K562 (cell line): Measurements from ENCODE around the gene ATF5. TPM values are rescaled to one million over a fixed set of nuclear protein-coding genes. Genes with fewer than 3 reads are reported as not detected.
A peak's percentile ranks its signal among the peaks of the same experiment; 100 is the strongest.

Source experiments
- ATAC-seq: fragments of 200-7000 bp; cut with Tn5 transposase; 3 replicates; pipeline ENCODE4 v1.9.1; 2020; ENCODE audit warnings: moderate library complexity
- BruUV-seq: library from RNA; stranded (reverse); fragments of 400-500 nt; replicated peaks from 2 replicates; lab custom pipeline; 2021; lab: Mats Ljungman, UMichigan
- CTCF ChIA-PET: fragments of 300-600 bp; formaldehyde crosslinking; extraction: SDS; loops from one replicate; lab custom pipeline; 2021; ENCODE audit warnings: low intra/inter-chr PET ratio; lab: Yijun Ruan, JAX
- POLR2A ChIA-PET: fragments of 300-600, 350-650 bp; sonication (Branson Sonifier 250); formaldehyde crosslinking; extraction: SDS; loops from one replicate; lab custom pipeline; 2021; ENCODE audit warnings: antibody characterized with exemption, inconsistent platforms; lab: Yijun Ruan, JAX
- DNase-seq, 4 experiments: peaks; one replicate each; pipeline versions ENCODE4 v3.0.0 to v3.0.0-alpha.2; 2011 to 2018; ENCODE audit warnings: low spot score in 3 of 4, mixed read lengths in 3 of 4; ENCODE audit errors: extremely low read depth in 1 of 4
- FAIRE-seq: peaks from 2 replicates; lab custom pipeline; 2011; peaks lifted over from hg19 to GRCh38; lab: Jason Lieb, UNC
- H2AFZ ChIP-seq: 2 replicates; pipeline ENCODE4 v1.6.0; 2011; ENCODE audit warnings: low read depth, low read length, control low read depth, inconsistent platforms
- H3K27ac ChIP-seq: fragments of 200-600 bp; 3 replicates; pipeline ENCODE4 v1.8.0; 2011; ENCODE audit warnings: low read depth, mild to moderate bottlenecking, control low read depth, inconsistent platforms, low read length, moderate library complexity, mixed read lengths; ENCODE audit errors: extremely low read depth
- H3K27me3 ChIP-seq, 2 experiments: fragments of 300-600 bp in 1 of 2; 2 replicates in 1 of 2; 3 replicates in 1 of 2; pipeline versions ENCODE4 v1.6.0 to v1.8.0; 2011; ENCODE audit warnings: inconsistent platforms in 2 of 2, low read length in 2 of 2, mild to moderate bottlenecking in 1 of 2, mixed read lengths in 1 of 2, moderate library complexity in 1 of 2; ENCODE audit not compliant: control insufficient read depth in 2 of 2, insufficient read depth in 2 of 2
- H3K36me3 ChIP-seq: fragments of 300-600 bp; 3 replicates; pipeline ENCODE4 v1.8.0; 2011; ENCODE audit warnings: mild to moderate bottlenecking, low read length, inconsistent platforms; ENCODE audit not compliant: control insufficient read depth, insufficient read depth
- H3K4me1 ChIP-seq, 2 experiments: fragments of 200-600 bp in 1 of 2; replicated peaks in 1 of 2; 2 replicates in 1 of 2; 3 replicates in 1 of 2; pipeline versions ENCODE4 v1.5.1 to v1.8.0; 2011; ENCODE audit warnings: inconsistent platforms in 2 of 2, low read length in 2 of 2, mild to moderate bottlenecking in 1 of 2, mixed read lengths in 1 of 2, moderate library complexity in 1 of 2; ENCODE audit not compliant: control insufficient read depth in 2 of 2, insufficient read depth in 2 of 2
- H3K4me2 ChIP-seq: 2 replicates; pipeline ENCODE4 v1.6.1; 2011; ENCODE audit warnings: low read length, control low read depth, inconsistent platforms, mixed read lengths; ENCODE audit not compliant: insufficient read depth
- H3K4me3 ChIP-seq: fragments of 200-600 bp; sonication (generic), shearing (Covaris generic); 2 replicates; pipeline ENCODE4 v1.5.1; 2016; ENCODE audit warnings: control low read depth, inconsistent platforms
- H3K79me2 ChIP-seq: fragments of 200-600 bp; 3 replicates; pipeline ENCODE4 v1.8.0; 2011; ENCODE audit warnings: low read length, inconsistent platforms; ENCODE audit not compliant: control insufficient read depth, insufficient read depth
- H3K9ac ChIP-seq, 2 experiments: 2 replicates each; pipeline versions ENCODE4 v1.6.0 to v1.6.1; 2011; ENCODE audit warnings: low read depth in 2 of 2, low read length in 2 of 2, control low read depth in 1 of 2, inconsistent platforms in 1 of 2, mild to moderate bottlenecking in 1 of 2, mixed read lengths in 1 of 2; ENCODE audit not compliant: insufficient read depth in 1 of 2
- H3K9me1 ChIP-seq: one replicate; pipeline ENCODE4 v1.6.0; 2011; ENCODE audit warnings: inconsistent platforms, mild to moderate bottlenecking, low read length, moderate library complexity; ENCODE audit not compliant: control insufficient read depth, insufficient read depth
- H3K9me3 ChIP-seq: replicated peaks from 2 replicates; pipeline ENCODE4 v1.5.1; 2011; ENCODE audit warnings: low read depth, low read length, inconsistent platforms; ENCODE audit not compliant: control insufficient read depth, insufficient read depth
- H4K20me1 ChIP-seq: replicated peaks from 2 replicates; pipeline ENCODE4 v1.6.1; 2011; ENCODE audit warnings: low read length, inconsistent platforms, mixed read lengths; ENCODE audit not compliant: control insufficient read depth, insufficient read depth
- C11orf30 ChIP-seq: fragments of 450-650 bp; IDR thresholded peaks from 2 replicates; pipeline ENCODE4 v1.6.1; 2016; ENCODE audit warnings: low read depth, mild to moderate bottlenecking
- CHCHD3 ChIP-seq: fragments of 250-450 bp; sonication (Bioruptor Pico); IDR thresholded peaks from 2 replicates; pipeline ENCODE4 v2.1.2; 2022; ENCODE audit warnings: mild to moderate bottlenecking
- ETS1 ChIP-seq: conservative IDR thresholded peaks from 2 replicates; pipeline ENCODE4 v1.6.1; 2011; ENCODE audit warnings: low read depth, mild to moderate bottlenecking, low read length; ENCODE audit not compliant: control insufficient read depth
- FOXJ2 ChIP-seq: fragments of 200-800 bp; sonication (Bioruptor generic); IDR thresholded peaks from 2 replicates; pipeline ENCODE4 v1.6.1; 2016; ENCODE audit warnings: missing genetic modification characterization, missing compliant biosample characterization
- HLTF ChIP-seq: fragments of 450-650 bp; IDR thresholded peaks from 2 replicates; pipeline ENCODE4 v1.6.1; 2016
- ID3 ChIP-seq, 2 experiments: fragments of 250-450 bp in 1 of 2; fragments of 450-650 bp in 1 of 2; sonication (Bioruptor Pico) in 1 of 2; IDR thresholded peaks; 2 replicates each; pipeline versions ENCODE4 v1.6.1 to v1.8.0; 2016 to 2021; ENCODE audit warnings: mild to moderate bottlenecking in 2 of 2, moderate library complexity in 2 of 2, missing compliant biosample characterization in 1 of 2, missing genetic modification characterization in 1 of 2
- KLF16 ChIP-seq: IDR thresholded peaks from 2 replicates; pipeline ENCODE4 v1.6.1; 2016; ENCODE audit warnings: antibody characterized with exemption
- PBX2 ChIP-seq, 2 experiments: IDR thresholded peaks in 1 of 2; conservative IDR thresholded peaks in 1 of 2; 2 replicates each; pipeline ENCODE4 v1.6.1; 2016; ENCODE audit warnings: low read depth in 2 of 2, mild to moderate bottlenecking in 1 of 2, missing compliant biosample characterization in 1 of 2, missing genetic modification characterization in 1 of 2, moderate library complexity in 1 of 2
- POLR3G ChIP-seq: IDR thresholded peaks from 2 replicates; pipeline ENCODE4 v1.6.1; 2011; ENCODE audit not compliant: insufficient read length, insufficient replicate concordance; ENCODE audit errors: extremely low read depth
- RBM25 ChIP-seq: fragments of 200-400 bp; formaldehyde crosslinking; IDR thresholded peaks from 2 replicates; pipeline ENCODE4 v1.6.1; 2018; ENCODE audit warnings: low read length, low read depth, moderate library complexity; ENCODE audit not compliant: severe bottlenecking
- SMARCB1 ChIP-seq: IDR thresholded peaks from 2 replicates; pipeline ENCODE4 v1.6.1; 2011; ENCODE audit warnings: improper control_type of control experiment, low read depth; ENCODE audit not compliant: insufficient read length
- STAT5A ChIP-seq: IDR thresholded peaks from 2 replicates; pipeline ENCODE4 v1.6.1; 2012; ENCODE audit warnings: low read length, inconsistent platforms, borderline replicate concordance
- U2AF2 ChIP-seq: fragments of 200-400 bp; formaldehyde crosslinking; optimal IDR thresholded peaks from 2 replicates; pipeline ENCODE3; 2017; ENCODE audit warnings: low read depth, mild to moderate bottlenecking, low read length
- ZFP36 ChIP-seq: fragments of 150-350 bp; IDR thresholded peaks from 2 replicates; pipeline ENCODE4 v1.6.1; 2018; ENCODE audit warnings: low read length, low read depth; ENCODE audit not compliant: partially characterized antibody
- ZNF586 ChIP-seq: fragments of 450-650 bp; formaldehyde crosslinking; conservative IDR thresholded peaks from 2 replicates; pipeline ENCODE4 v1.4.0; 2020; ENCODE audit warnings: mild to moderate bottlenecking, moderate library complexity
- WGBS: fragments of 100-300 bp; shearing (Covaris generic); methylation state at CpG from one replicate; pipeline ENCODE4 v1.1.6; 2016; ENCODE audit warnings: low coverage, mixed read lengths; ENCODE audit not compliant: insufficient coverage; ENCODE audit errors: missing lambda C conversion rate; 5-methylcytosine and 5-hydroxymethylcytosine counted together
- in situ Hi-C: fragments of 300-500 bp; cut with MboI; formaldehyde crosslinking; loops from 4 replicates; pipeline ENCODE4 v1.15.0; 2018; ENCODE audit warnings: inconsistent platforms, mixed read lengths
- intact Hi-C: fragments of 100-400 bp; cut with micrococcal nuclease; formaldehyde crosslinking; loops from 2 replicates; pipeline ENCODE4 v1.14.2; 2022
- polyA plus RNA-seq, 8 experiments: library from polyadenylated mRNA; depleted of rRNA in 4 of 8; stranded (reverse) in 5 of 8; unstranded in 3 of 8; fragments of >200 nt; fragmentation: Nextera tagmentation in 2 of 8; fragmentation: Illumina TruSeq in 1 of 8; extraction: Ambion mirVana in 2 of 8; extraction: Trizol in 1 of 8; gene quantifications; 2 replicates each; pipeline versions ENCODE4 v1.2.1 to v1.2.3, GENCODE V29; 2011 to 2014; ENCODE audit warnings: inconsistent platforms in 1 of 8, missing spikeins in 1 of 8
- total RNA-seq, 7 experiments: library from RNA; depleted of rRNA in 6 of 7; stranded (reverse); fragments of >200 nt in 6 of 7; fragmentation: Illumina TruSeq in 2 of 7; extraction: Trizol in 2 of 7; gene quantifications; 2 replicates each; pipeline versions ENCODE4 v1.2.1 to v1.2.3, GENCODE V29; 2011 to 2021; ENCODE audit warnings: low replicate concordance in 1 of 7
- TF ChIP-seq, protein P1 (sequence below): fragments of 450-650 bp; formaldehyde crosslinking; IDR thresholded peaks from 2 replicates; pipeline ENCODE4 v1.4.0; 2020; ENCODE audit warnings: mild to moderate bottlenecking

ATF5 gene
- total and polyA plus RNA-seq, 9 of the 15 experiments (the other 6 are each of a cell fraction or from before 2014, with no cell fraction given): 3.0 to 57.6 (median 11.1) TPM

GRCh38 chr19:49950590-49950948 is 21.6 kb downstream of the ATF5 start (continued):
- TF ChIP-seq FOXJ2 (tag): no peak
- TF ChIP-seq POLR3G: no peak
- TF ChIP-seq CHCHD3: no peak
- peak; percentile 20 for TF ChIP-seq RBM25
- TF ChIP-seq SMARCB1: no peak

- Histone ChIP-seq H3K79me2 (no peaks in the 10 kb centered on the region), H2AFZ (no peak overlapping the region), H3K9ac (no peak overlapping the region), H3K9me1 (no peaks in the 10 kb centered on the region), H3K36me3 (no peaks in the 10 kb centered on the region), H3K4me2 (no peak overlapping the region), H4K20me1 (no peaks in the 10 kb centered on the region), H3K27ac (no peak overlapping the region), H3K4me3 (no peak overlapping the region), H3K4me1 (peaks cover 18 to 21% of the 10 kb centered on the region in 2 experiments; a peak in 4 of 5 replicates), H3K9me3 (no peaks in the 10 kb centered on the region), H3K27me3 (peaks cover 3 to 4% of the 10 kb centered on the region in 2 experiments; a peak in 3 of 5 replicates)
- no peak for DNase-seq
- in situ Hi-C loops (no loop called here), intact Hi-C loops (no loop called here)
- BruUV-seq: no TSS peak
- no peak for ATAC-seq
- CTCF ChIA-PET: no interaction called here
- no peak for FAIRE-seq
- WGBS: 20% methylated on average over 13 of the region's 13 CpGs
- POLR2A ChIA-PET: interaction anchor here (0.9 kb wide), 1 partner anchor 22 kb away, joined by 3 read pairs; the partner anchor contains the start of genes ATF5 and NUP62
- TF ChIP-seq C11orf30: no peak
- no peak for TF ChIP-seq HLTF
- TF ChIP-seq, protein P1, sequence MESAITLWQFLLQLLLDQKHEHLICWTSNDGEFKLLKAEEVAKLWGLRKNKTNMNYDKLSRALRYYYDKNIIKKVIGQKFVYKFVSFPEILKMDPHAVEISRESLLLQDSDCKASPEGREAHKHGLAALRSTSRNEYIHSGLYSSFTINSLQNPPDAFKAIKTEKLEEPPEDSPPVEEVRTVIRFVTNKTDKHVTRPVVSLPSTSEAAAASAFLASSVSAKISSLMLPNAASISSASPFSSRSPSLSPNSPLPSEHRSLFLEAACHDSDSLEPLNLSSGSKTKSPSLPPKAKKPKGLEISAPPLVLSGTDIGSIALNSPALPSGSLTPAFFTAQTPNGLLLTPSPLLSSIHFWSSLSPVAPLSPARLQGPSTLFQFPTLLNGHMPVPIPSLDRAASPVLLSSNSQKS: no peak
- no peak for TF ChIP-seq ETS1
- TF ChIP-seq U2AF2: no peak
- no peak for TF ChIP-seq ZFP36
- no peak for TF ChIP-seq ZNF586 (CRISPR knock-in tag)
- no peak for TF ChIP-seq KLF16
- no peak for TF ChIP-seq ID3 (CRISPR knock-in tag; IDR thresholded peaks at IDR 0.05)
- TF ChIP-seq ID3 (tag; IDR thresholded peaks at IDR 0.05): no peak
- no peak for TF ChIP-seq STAT5A
- no peak for TF ChIP-seq PBX2 (CRISPR knock-in tag; IDR thresholded peaks at IDR 0.05; ENCODE audit: low read depth)
- TF ChIP-seq PBX2 (tag; conservative IDR thresholded peaks at IDR 0.05; ENCODE audit: low read depth): no peak
- TF ChIP-seq FOXJ2 (tag): no peak
These were observed 22.0 kb downstream of the ATF5 start for GRCh38 chr19:49950956-49951526.
